B cell (primary cell): ENCODE data around the gene HCST. TPM values are rescaled to one million over a fixed set of nuclear protein-coding genes. Genes with fewer than 3 reads are reported as not detected.

Experiments
- ATAC-seq: fragments of 200-7000 bp; cut with Tn5 transposase; one replicate; pipeline ENCODE4 v1.10.0; 2021; ENCODE audit warnings: low read depth, mild to moderate bottlenecking, moderate number of reproducible peaks, moderate library complexity
- CTCF ChIA-PET: fragments of 350-600 bp; sonication (Branson Sonifier 250); formaldehyde crosslinking; loops from one replicate; lab custom pipeline; 2021; ENCODE audit warnings: antibody characterized with exemption, inconsistent platforms; lab: Charles Lee
- POLR2A ChIA-PET: fragments of 350-600 bp; sonication (Branson Sonifier 250); formaldehyde crosslinking; loops from one replicate; lab custom pipeline; 2021; ENCODE audit warnings: antibody characterized with exemption; lab: Charles Lee
- DNase-seq: peaks from one replicate; pipeline ENCODE4 v3.0.0; 2013
- H2AFZ ChIP-seq: 2 replicates; pipeline ENCODE4 v1.6.1; 2012; ENCODE audit warnings: mild to moderate bottlenecking, low read depth, low read length; ENCODE audit not compliant: insufficient read depth, poor library complexity, severe bottlenecking
- H3K27ac ChIP-seq, 2 donors: 1 replicate in 1 of 2; 2 replicates in 1 of 2; pipeline ENCODE4 v1.5.1; 2012 to 2013; ENCODE audit warnings: low read length in 2 of 2, mild to moderate bottlenecking in 2 of 2, moderate library complexity in 1 of 2
- H3K27me3 ChIP-seq, 4 experiments: fragments of 200-600 bp in 1 of 4; sonication (generic) in 1 of 4; replicated peaks in 1 of 4; 1 replicate in 2 of 4; 2 replicates in 2 of 4; pipeline versions ENCODE4 v1.6.1 to v1.7.0; 2013 to 2016; ENCODE audit warnings: low read length in 3 of 4, mild to moderate bottlenecking in 2 of 4, mixed read lengths in 1 of 4, moderate library complexity in 1 of 4; ENCODE audit not compliant: insufficient read depth in 4 of 4, control insufficient read depth in 3 of 4; ENCODE audit errors: control extremely low read depth in 1 of 4
- H3K36me3 ChIP-seq, 2 experiments: replicated peaks in 1 of 2; 1 replicate in 1 of 2; 2 replicates in 1 of 2; pipeline versions ENCODE4 v1.6.1 to v1.7.1; 2013; ENCODE audit warnings: low read length in 1 of 2; ENCODE audit not compliant: insufficient read depth in 2 of 2, control insufficient read depth in 1 of 2; ENCODE audit errors: control extremely low read depth in 1 of 2, extremely low read depth in 1 of 2
- H3K4me1 ChIP-seq, 2 donors: fragments of 200-600 bp in 1 of 2; sonication (generic) in 1 of 2; 1 replicate in 1 of 2; 2 replicates in 1 of 2; pipeline versions ENCODE4 v1.5.1 to v1.6.1; 2013 to 2017; ENCODE audit warnings: low read length in 2 of 2; ENCODE audit not compliant: control insufficient read depth in 2 of 2, insufficient read depth in 2 of 2
- H3K4me2 ChIP-seq: replicated peaks from 2 replicates; pipeline ENCODE3; 2012; ENCODE audit warnings: mild to moderate bottlenecking, low read depth, low read length; ENCODE audit not compliant: poor library complexity, severe bottlenecking
- H3K4me3 ChIP-seq, 5 experiments: fragments of 200-600 bp in 1 of 5; sonication (generic) in 1 of 5; 1 replicate in 3 of 5; 2 replicates in 2 of 5; pipeline versions ENCODE4 v1.5.1 to v1.7.0; 2011 to 2016; ENCODE audit warnings: low read length in 4 of 5, mild to moderate bottlenecking in 4 of 5, low read depth in 2 of 5, control low read depth in 1 of 5, moderate library complexity in 1 of 5; ENCODE audit not compliant: insufficient read depth in 1 of 5; ENCODE audit errors: control extremely low read depth in 1 of 5, extremely low read depth in 1 of 5
- H3K79me2 ChIP-seq: fragments of 200-600 bp; sonication (generic); one replicate; pipeline ENCODE4 v1.6.0; 2016; ENCODE audit warnings: low read length; ENCODE audit not compliant: control insufficient read depth, insufficient read depth
- H3K9ac ChIP-seq: fragments of 200-600 bp; sonication (generic); 2 replicates; pipeline ENCODE4 v1.6.1; 2017; ENCODE audit warnings: mild to moderate bottlenecking, low read length, moderate library complexity
- H3K9me3 ChIP-seq, 3 donors: one replicate each; pipeline versions ENCODE4 v1.6.1 to v1.7.1; 2013; ENCODE audit warnings: low read length in 2 of 3; ENCODE audit not compliant: control insufficient read depth in 2 of 3, insufficient read depth in 1 of 3; ENCODE audit errors: control extremely low read depth in 1 of 3
- H4K20me1 ChIP-seq: 2 replicates; pipeline ENCODE4 v1.6.0; 2012; ENCODE audit warnings: mild to moderate bottlenecking, low read length; ENCODE audit not compliant: insufficient read depth, control insufficient read depth, poor library complexity, severe bottlenecking
- H3K27ac Mint-ChIP-seq: one replicate; pipeline ENCODE4 v1.8.0; 2021; ENCODE audit warnings: mixed read lengths
- H3K27me3 Mint-ChIP-seq: one replicate; pipeline ENCODE4 v1.8.0; 2021; ENCODE audit warnings: mixed read lengths
- H3K4me1 Mint-ChIP-seq: one replicate; pipeline ENCODE4 v1.8.0; 2021; ENCODE audit warnings: mixed read lengths
- H3K4me3 Mint-ChIP-seq: one replicate; pipeline ENCODE4 v1.8.0; 2021; ENCODE audit warnings: mixed read lengths
- H3K9me3 Mint-ChIP-seq: one replicate; pipeline ENCODE4 v1.8.0; 2022; ENCODE audit warnings: mixed read lengths; ENCODE audit not compliant: insufficient read depth
- CTCF ChIP-seq: fragments of 200-600 bp; IDR thresholded peaks from one replicate; pipeline ENCODE4 v1.8.0; 2022; ENCODE audit warnings: antibody characterized with exemption, mild to moderate bottlenecking
- EZH2 ChIP-seq: IDR thresholded peaks from 2 replicates; pipeline ENCODE4 v1.6.1; 2012; ENCODE audit warnings: borderline replicate concordance, low read depth, mild to moderate bottlenecking, moderate library complexity, low read length; ENCODE audit not compliant: insufficient read depth, poor library complexity, severe bottlenecking
- WGBS: methylation state at CpG from one replicate; pipeline ENCODE4 v1.1.5; 2013; ENCODE audit warnings: missing lambda C conversion rate; ENCODE audit not compliant: insufficient coverage; 5-methylcytosine and 5-hydroxymethylcytosine counted together
- intact Hi-C: fragments of 100-400 bp; cut with micrococcal nuclease; formaldehyde crosslinking; loops from one replicate; pipeline ENCODE4 v1.10.0; 2022
- polyA plus RNA-seq: library from polyadenylated mRNA; depleted of rRNA; stranded (reverse); fragments of >200 nt; gene quantifications from 2 replicates; pipeline ENCODE4 v1.2.3, GENCODE V29; 2012
- total RNA-seq, 2 donors: library from RNA; stranded (reverse); fragments of 120-200 nt in 1 of 2; gene quantifications; 1 replicate in 1 of 2; 2 replicates in 1 of 2; pipeline versions ENCODE4 v1.2.3 to v1.2.4, GENCODE V29; 2013 to 2022

Gene HCST
- total and polyA plus RNA-seq, 2 donors (not counting 1 experiment from before 2014, with no cell fraction given), result 4.8 to 40.6 TPM

GRCh38 chr19:35945121-35945790, 42.9 kb downstream of the HCST start:
- Histone ChIP-seq H3K4me1 (peaks cover 0 to 6% of the 10 kb centered on the region in 2 donors), H3K4me3 (no peak overlapping the region), H3K36me3 (no peaks in the 10 kb centered on the region), H3K9me3 (no peaks in the 10 kb centered on the region), H3K27me3 (no peaks in the 10 kb centered on the region), H4K20me1 (no peaks in the 10 kb centered on the region), H3K79me2 (no peaks in the 10 kb centered on the region), H3K4me2 (no peak overlapping the region), H2AFZ (no peak overlapping the region), H3K27ac (no peak overlapping the region), H3K9ac (no peak overlapping the region)
- TF ChIP-seq CTCF (no peak), EZH2 (no peak)
- CTCF ChIA-PET, result no interaction called here
- Mint-ChIP-seq H3K9me3 (no peaks in the 10 kb centered on the region), H3K27ac (no peak overlapping the region), H3K4me1 (no peaks in the 10 kb centered on the region), H3K4me3 (no peak overlapping the region), H3K27me3 (peaks cover 7% of the 10 kb centered on the region)
- intact Hi-C loops, result no loop called here
- POLR2A ChIA-PET, result interaction anchor here (1.8 kb wide), 1 partner anchor 14 kb away, joined by 3 read pairs; no protein-coding TSS in a partner anchor
- 93% methylated on average over 8 of the region's 11 CpGs for WGBS
- no peak for DNase-seq
- ATAC-seq, result no peak

- Histone ChIP-seq H3K27me3 (no peaks in the 10 kb centered on the region), H2AFZ (no peak overlapping the region), H3K27ac (no peak overlapping the region), H3K4me1 (peaks cover 0 to 6% of the 10 kb centered on the region in 2 donors), H3K9ac (no peak overlapping the region), H3K79me2 (no peaks in the 10 kb centered on the region), H3K4me3 (no peak overlapping the region), H3K9me3 (no peaks in the 10 kb centered on the region), H3K4me2 (no peak overlapping the region), H4K20me1 (no peaks in the 10 kb centered on the region), H3K36me3 (no peaks in the 10 kb centered on the region)
- ChIA-PET POLR2A (no interaction called here), CTCF (interaction anchor here (0.9 kb wide), 1 partner anchor 182 kb away, joined by 7 read pairs; no protein-coding TSS in a partner anchor)
- H3K4me1 Mint-ChIP-seq, result no peaks in the 10 kb centered on the region
- no peak overlapping the region for H3K4me3 Mint-ChIP-seq
- H3K27me3 Mint-ChIP-seq, result peaks cover 7% of the 10 kb centered on the region
- WGBS, result 100% methylated on average over 1 of the region's 4 CpGs
- ATAC-seq (no peak), DNase-seq (no peak)
- no peaks in the 10 kb centered on the region for H3K9me3 Mint-ChIP-seq
- TF ChIP-seq EZH2 (no peak), CTCF (no peak)
- intact Hi-C loops, result no loop called here
- H3K27ac Mint-ChIP-seq, result no peak overlapping the region
Observed at GRCh38 chr19:35946203-35946602, 43.9 kb downstream of the HCST start.
